RPMI8226 (cell line): ENCODE measurements around the gene ATXN2.

Experiments used
- DNase-seq: peaks from one replicate; pipeline ENCODE4 v3.0.0-alpha.2; 2015

ATXN2 gene

DNA sequence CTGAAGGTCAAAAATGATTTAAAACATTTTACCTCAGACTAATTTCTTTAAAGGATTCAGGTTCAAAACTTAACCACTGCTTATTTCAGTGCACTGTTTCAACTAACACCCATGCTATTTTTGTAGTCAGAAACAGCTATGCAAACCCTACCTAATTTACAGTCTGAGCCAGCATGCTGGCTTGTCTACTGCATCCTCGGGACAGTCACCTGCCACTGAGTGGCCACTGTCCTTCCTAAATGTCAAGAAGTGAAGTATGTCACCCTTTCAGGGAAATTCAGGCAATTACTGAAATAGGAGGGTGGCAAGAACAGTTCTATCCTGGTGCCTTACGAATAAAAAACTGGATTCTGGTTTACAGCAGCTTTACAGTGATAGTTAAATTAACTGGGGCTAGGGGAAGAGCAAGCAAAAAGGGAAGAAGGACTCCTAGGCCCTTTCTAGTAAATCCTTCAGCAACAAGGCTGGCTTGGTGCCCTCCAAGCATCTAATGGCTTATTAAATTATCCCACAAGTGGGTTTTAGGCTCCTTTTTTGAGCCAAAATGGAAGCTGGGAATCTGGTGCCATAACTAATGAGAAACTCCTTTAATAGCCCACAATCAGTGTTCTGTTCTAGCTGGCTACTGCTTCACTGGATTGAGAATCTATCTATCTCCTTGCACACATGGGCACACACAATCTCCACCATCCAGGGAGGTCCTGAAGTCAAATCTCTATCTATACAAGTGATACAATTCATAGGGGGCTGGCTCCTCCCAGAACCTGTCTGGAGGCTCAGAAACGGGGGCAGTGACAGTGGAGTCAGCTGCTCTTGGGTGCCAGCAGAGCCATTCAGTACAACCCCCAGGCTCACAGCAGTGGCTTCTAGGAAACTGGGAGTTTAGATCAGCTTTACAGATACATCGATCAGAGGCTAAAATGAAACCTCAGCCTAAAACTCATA is 150.0 kb downstream of the ATXN2 start:
- DNase-seq, result no peak

DNA sequence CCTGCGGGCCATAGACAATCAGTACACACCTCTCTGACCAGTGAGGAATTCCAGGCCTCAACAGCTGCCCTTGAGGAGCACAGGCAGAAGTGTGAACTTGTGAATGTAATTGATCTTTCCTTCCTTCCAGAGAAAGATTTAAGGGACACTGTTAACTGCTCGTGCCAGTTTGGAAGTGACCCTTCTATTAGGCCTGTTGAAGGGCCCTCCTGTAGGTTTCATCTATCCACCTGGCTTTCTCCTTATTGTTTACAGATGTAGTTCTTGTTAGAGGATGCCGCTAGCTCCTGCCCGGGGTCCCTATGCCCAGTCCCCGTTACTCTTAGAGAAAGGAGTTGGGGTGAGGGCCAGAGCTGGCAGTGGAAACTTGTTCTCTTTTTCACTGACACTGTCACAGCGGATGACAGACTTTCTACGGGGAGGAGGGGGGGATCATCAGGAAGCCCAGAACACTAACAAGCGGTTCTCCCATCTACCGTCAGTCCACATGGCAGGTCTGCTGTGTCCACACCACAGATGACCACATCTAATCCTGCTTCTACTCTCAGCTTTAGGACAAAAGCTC is 150.8 kb downstream of the ATXN2 start:
- DNase-seq, result no peak

GRCh38 chr12:111447571-111448265 is 151.4 kb downstream of the ATXN2 start:
- no peak for DNase-seq

- DNase-seq, result no peak
Observed at GRCh38 chr12:111446631-111447570, 152.2 kb downstream of the ATXN2 start.

- no peak for DNase-seq
Observed at GRCh38 chr12:111445726-111446581, 153.2 kb downstream of the ATXN2 start.

DNA sequence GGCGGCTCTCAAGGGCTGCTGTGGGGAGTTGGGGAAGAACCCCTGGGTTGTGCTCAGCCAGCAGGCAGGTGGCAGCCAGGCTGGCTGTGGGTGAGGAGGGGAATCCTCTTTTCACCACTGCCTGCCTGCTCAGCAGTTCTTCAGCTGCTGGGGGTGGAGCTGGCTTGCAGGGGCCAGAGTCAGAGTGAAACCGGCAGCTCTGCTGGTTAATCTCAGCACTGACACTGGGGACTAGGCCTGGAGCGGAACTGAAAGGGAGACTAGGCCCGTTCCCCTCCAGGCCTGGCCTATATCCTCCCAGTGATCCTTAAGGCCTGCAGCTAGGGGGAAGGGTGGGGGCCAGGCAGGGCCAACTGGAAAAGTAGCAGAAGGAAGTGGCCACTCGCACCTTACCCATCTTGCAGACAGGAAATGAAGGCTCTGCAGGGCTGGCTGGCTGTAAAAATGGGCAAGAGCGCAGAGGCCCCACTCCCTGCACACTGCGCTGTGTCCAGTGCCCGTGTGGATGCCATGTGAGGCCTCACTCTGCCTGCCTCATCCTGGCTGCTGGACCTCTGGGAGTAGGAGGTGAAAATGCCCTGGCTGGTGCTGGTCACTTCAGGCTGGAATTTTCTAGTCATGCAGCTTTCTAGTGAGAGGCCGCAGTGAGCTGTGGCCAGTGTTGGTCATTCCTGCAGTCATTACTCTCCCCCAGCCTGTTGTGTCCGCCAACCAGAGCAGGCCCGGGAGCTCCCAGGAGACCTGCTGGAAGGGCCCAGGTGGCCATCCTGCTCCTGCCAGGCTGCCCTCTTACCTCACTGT is 154.0 kb downstream of the ATXN2 start:
- peak; percentile 97 for DNase-seq

GRCh38 chr12:111444314-111444924 is 154.7 kb downstream of the ATXN2 start:
- peak; percentile 16 for DNase-seq

DNA sequence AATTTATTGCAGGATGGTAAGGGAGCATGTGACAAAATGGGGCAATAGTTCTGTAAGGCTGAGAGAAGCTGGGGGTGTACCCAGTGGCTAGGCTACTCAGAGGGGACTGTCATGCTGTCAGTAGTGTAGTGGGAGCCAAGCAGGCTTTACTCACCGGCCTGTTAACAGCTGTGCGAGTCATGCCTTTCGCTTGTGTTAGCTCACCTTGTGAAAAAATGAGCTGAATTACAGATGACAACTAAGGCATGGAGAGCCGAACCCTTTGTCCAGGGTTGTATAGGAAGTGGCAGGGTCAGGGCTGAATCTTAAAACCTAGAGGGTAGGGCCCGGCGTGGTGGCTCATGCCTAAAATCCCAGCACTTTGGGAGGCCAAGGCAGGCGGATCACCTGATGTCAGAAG is 155.5 kb downstream of the ATXN2 start:
- DNase-seq, result no peak

- no peak for DNase-seq
Observed at GRCh38 chr12:111443086-111443485, 156.0 kb downstream of the ATXN2 start.

DNA sequence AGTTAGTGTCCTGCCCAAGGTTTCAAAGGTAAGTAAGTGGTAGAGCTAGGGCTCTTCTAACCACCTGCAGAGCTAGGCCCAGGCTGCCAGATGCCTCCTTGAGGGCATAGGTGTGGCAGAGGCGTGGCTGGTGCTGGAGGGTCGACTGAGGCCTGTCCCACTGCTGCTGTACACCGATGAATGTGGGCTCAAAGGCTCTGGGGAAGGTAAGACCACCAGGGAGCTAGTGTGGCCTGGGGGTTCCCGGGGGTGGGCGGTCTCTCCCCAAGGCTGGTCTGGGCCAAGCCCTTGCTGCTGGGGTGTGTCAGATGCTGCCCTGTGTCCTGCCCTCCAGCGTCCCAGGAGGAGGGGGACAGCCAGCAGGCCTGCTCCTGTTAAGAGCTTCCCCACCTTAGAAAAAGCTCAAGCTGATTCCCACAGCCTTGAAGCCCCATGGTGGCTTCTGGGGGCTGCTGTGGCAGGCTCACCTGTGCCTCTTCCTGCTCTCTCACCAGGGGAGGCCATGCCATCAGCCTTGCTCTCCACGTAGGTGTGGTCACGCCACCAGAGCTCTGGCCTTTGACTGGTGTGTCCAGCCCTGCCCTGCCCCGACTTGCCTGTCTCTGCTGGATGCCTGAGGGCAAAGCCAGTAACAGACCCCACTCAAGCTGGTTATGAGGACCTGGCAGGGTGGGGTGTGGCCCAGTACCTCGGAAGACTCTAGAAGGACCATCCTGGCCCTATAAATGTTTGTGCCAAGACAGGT is 156.6 kb downstream of the ATXN2 start:
- DNase-seq, result no peak

DNA sequence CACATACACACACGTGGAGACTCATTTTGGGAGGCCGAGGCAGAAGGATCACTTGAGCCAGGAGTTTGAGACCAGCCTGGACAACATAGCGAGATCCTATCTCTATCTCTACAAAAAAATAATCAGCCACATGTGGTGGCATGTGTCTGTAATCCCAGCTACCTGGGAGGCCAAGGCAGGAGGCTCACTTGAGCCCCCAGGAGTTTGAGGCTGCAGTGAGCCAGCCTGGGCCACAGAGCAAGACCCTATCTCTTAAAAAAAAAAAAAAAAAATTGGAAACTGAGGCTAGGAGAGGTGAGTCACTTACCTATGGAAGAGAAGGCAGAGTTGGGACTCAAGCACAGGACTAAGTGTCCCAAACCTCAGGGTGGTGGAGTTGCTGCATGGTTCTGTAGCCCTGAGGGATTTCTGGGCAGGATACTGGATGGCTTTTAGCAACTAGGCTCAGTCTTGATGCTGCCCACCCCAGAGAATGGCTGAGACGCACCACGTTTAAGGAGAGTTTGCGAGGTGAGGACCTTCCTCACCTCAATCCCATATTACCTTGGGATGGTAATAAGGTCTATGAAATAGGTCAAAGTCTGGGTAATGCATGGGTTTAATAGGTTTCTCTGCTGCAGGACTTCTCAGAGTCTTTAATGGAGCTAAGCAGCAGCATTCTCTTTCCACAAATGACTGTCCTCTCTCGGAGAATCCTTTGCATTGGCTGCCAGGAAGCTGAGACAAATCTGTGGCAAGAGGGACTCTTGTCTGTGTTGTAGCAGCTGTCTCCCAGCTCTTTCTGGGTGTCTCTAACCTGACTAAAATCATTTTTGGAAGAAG is 157.8 kb downstream of the ATXN2 start:
- no peak for DNase-seq

GRCh38 chr12:111440631-111441030 is 158.5 kb downstream of the ATXN2 start:
- no peak for DNase-seq

- no peak for DNase-seq
Observed at GRCh38 chr12:111440152-111440551, 159.0 kb downstream of the ATXN2 start.

DNA sequence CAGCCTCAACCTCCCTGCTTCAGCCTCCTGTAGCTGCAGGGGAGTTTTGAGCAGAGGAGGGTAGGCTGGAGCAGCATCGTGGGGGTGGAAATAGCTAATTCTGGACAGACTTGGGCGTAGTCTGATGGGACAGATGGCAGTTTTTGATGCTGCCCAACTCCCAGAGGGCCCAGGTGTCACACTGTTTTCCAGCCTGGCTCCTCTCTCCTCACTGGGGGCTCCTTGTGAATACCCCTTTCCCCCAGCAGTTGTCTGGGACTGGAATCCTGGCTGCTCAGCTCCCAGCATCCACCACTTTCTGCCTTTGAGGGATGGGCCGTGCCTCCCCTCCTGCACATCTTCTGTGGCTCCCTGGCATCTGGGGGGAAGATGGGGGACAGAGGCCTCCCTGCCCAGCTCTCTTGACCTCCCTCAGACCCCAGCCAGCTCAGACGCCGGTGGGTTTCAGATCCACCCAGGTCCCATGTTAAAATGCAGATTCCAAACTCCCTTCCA is 159.4 kb downstream of the ATXN2 start:
- no peak for DNase-seq

DNA sequence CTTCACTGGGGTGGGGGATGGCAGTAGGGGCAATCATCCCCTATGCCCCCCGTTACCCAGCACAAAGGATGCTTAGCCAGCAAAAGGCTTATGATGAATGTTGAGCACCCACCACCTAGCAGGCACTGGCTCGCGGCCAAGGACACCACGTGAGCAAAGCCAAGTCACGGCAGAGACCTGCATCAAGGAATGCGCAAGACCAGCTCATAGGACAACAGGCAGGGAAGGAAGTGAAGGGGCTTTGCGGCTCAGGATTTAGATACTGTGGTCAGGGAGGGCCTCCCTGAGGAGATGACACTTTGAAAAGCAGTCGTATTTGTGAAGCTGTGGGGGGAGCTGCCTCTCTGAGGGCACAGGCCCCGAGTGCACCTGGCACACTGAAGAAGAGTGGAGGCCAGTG is 160.6 kb downstream of the ATXN2 start:
- peak; percentile 14 for DNase-seq

GRCh38 chr12:111437816-111438454 is 161.2 kb downstream of the ATXN2 start:
- DNase-seq, result no peak

DNA sequence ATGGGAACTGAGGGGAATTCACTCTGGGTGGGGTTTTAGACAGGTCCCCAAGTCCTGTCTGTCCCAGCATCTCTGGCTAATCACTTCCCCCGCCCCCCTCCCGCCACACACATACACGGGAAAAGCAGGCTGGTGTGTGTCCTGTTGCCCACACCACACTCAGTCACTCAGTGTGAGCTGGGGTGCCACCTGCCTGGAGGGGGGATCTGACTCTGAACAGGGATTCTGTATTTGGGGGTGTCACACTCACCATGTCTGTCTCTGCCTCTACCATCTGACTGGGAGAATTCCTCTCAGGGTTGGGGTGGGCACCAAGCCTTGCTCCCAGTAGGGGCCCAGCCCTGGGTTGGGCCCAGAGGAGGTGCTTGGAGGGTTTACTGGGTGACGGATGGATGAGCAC is 162.3 kb downstream of the ATXN2 start:
- no peak for DNase-seq

- DNase-seq, result no peak
Observed at GRCh38 chr12:111436266-111436665, 162.8 kb downstream of the ATXN2 start.
